Gastroesophageal sphincter (tissue), 3 donors: Measurements from ENCODE around the gene TMEM245.

Experiments
- CTCF ChIP-seq, 4 experiments: fragments of 200-600 bp in 2 of 4; fragments of 450-650 bp in 2 of 4; sonication (generic) in 1 of 4; IDR thresholded peaks; one replicate each; pipeline ENCODE4 v1.5.1; 2017 to 2019; ENCODE audit warnings: antibody characterized with exemption in 4 of 4, mild to moderate bottlenecking in 2 of 4, moderate library complexity in 2 of 4
- EP300 ChIP-seq: sonication (generic); formaldehyde crosslinking; IDR thresholded peaks from one replicate; pipeline ENCODE4 v1.6.1; 2017; ENCODE audit warnings: antibody characterized with exemption, mild to moderate bottlenecking
- POLR2A ChIP-seq, 2 donors: fragments of 450-650 bp; IDR thresholded peaks; one replicate each; pipeline ENCODE4 v1.6.1; 2017; ENCODE audit warnings: antibody characterized with exemption in 2 of 2, mild to moderate bottlenecking in 2 of 2, moderate library complexity in 1 of 2
- POLR2AphosphoS5 ChIP-seq: sonication (generic); formaldehyde crosslinking; IDR thresholded peaks from one replicate; pipeline ENCODE4 v1.6.1; 2017; ENCODE audit warnings: antibody characterized with exemption

GRCh38 chr9:109122726-109123621, 3.2 kb upstream of the TMEM245 start:
- TF ChIP-seq POLR2A (IDR thresholded peaks at IDR 0.05) (no peak), CTCF (IDR thresholded peaks at IDR 0.05) (no peak), EP300 (no peak), POLR2AphosphoS5 (no peak)
